Epithelial cell of esophagus (primary cell): ENCODE measurements around the gene MRPL1.
"Not testable (repeated sequence)": the region's sequence is repeated elsewhere in the genome, so short reads cannot be mapped to it uniquely, and the experiment has no call there.

Source experiments
- DNase-seq: peaks from one replicate; pipeline ENCODE4 v3.0.0; 2010; ENCODE audit warnings: low read depth
- H3K4me3 ChIP-seq: 2 replicates; pipeline ENCODE4 v1.5.1; 2011; ENCODE audit warnings: mild to moderate bottlenecking, low read length, control low read depth
- TF ChIP-seq, protein P1 (sequence below): IDR thresholded peaks from 2 replicates; pipeline ENCODE4 v1.5.1; 2011; ENCODE audit warnings: low read depth, mild to moderate bottlenecking, low read length, control low read depth, inconsistent platforms; ENCODE audit not compliant: insufficient read depth; ENCODE audit errors: missing control alignments

Gene MRPL1

DNA sequence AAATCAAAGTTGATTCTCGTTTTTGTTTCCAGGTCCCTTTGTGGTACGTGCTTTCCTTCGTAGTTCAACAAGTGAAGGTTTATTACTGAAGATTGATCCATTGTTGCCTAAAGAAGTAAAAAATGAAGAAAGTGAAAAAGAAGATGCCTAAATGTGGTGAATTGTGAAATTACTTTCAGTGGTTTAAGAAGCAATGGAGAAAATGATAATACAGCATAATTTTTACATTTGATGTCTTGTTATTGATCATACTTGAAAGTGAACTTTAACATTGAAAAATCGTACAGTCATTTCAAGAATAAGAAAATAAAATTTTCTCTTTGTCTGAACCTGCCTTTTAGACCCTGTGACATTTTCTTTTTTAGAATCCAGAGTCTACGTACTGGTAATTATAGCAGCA lies 89.8 kb downstream of the MRPL1 start:
- no peak overlapping the region for H3K4me3 ChIP-seq
- DNase-seq, result no peak
- TF ChIP-seq, protein P1, sequence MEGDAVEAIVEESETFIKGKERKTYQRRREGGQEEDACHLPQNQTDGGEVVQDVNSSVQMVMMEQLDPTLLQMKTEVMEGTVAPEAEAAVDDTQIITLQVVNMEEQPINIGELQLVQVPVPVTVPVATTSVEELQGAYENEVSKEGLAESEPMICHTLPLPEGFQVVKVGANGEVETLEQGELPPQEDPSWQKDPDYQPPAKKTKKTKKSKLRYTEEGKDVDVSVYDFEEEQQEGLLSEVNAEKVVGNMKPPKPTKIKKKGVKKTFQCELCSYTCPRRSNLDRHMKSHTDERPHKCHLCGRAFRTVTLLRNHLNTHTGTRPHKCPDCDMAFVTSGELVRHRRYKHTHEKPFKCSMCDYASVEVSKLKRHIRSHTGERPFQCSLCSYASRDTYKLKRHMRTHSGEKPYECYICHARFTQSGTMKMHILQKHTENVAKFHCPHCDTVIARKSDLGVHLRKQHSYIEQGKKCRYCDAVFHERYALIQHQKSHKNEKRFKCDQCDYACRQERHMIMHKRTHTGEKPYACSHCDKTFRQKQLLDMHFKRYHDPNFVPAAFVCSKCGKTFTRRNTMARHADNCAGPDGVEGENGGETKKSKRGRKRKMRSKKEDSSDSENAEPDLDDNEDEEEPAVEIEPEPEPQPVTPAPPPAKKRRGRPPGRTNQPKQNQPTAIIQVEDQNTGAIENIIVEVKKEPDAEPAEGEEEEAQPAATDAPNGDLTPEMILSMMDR, result no peak

DNA sequence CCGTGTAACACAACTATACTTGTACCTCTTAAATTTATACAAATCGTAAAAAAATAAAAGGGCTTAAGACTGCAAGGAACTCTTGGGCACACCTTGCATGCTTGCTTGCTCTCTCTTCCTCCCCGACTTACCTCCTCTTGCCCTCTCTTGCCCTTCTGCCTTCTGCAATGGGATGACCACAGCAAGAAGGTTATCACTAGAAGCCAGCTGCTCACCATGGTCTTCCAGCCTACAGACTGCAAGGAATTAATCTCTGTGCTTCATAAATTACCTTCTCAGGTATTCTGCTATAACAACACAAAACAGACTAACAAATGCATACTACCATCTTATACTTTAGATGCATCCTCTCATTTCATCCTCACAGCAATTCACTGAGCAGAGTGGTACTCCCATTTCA lies 92.1 kb downstream of the MRPL1 start:
- TF ChIP-seq, protein P1, result no peak
- DNase-seq, result no peak
- no peak overlapping the region for H3K4me3 ChIP-seq

DNA sequence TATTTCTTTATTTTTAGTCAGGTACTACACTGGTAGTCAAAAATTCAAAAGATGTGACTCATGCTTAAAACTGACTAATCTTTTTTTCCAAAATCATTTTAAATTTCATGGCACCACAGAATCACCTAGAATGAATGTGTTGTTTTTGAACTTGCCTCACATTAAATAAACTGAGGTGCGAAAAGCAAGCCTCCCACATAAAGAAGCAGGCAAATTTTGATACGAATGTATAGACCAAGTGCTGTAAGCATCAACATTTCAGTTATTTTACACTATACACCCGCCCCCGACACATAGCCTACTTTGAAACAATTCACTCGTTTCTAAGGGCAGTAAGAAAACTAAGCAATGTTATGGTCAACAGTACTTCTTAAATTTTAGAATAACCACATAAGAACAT lies 94.3 kb downstream of the MRPL1 start:
- TF ChIP-seq, protein P1, result no peak
- no peak for DNase-seq
- H3K4me3 ChIP-seq, result no peak overlapping the region

DNA sequence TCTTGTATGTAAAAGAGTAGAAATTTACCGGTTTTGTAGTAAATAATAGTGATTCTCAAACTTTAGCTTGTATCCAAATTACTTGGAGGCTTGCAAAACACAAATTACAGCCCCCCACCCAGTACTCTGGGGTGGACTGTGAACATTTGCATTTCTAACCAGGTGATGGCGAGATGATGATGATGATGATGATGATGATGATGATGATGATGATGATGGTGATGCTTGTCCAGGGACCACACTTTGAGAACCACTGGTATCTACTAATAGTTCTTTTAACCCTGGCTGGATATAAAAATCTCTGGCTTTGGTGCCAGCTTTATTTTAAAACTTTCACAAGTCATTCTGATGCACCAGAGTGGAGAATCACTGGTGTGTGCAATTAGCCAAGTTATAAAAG lies 96.3 kb downstream of the MRPL1 start:
- no peak overlapping the region for H3K4me3 ChIP-seq
- TF ChIP-seq, protein P1, result no peak
- DNase-seq, result no peak

DNA sequence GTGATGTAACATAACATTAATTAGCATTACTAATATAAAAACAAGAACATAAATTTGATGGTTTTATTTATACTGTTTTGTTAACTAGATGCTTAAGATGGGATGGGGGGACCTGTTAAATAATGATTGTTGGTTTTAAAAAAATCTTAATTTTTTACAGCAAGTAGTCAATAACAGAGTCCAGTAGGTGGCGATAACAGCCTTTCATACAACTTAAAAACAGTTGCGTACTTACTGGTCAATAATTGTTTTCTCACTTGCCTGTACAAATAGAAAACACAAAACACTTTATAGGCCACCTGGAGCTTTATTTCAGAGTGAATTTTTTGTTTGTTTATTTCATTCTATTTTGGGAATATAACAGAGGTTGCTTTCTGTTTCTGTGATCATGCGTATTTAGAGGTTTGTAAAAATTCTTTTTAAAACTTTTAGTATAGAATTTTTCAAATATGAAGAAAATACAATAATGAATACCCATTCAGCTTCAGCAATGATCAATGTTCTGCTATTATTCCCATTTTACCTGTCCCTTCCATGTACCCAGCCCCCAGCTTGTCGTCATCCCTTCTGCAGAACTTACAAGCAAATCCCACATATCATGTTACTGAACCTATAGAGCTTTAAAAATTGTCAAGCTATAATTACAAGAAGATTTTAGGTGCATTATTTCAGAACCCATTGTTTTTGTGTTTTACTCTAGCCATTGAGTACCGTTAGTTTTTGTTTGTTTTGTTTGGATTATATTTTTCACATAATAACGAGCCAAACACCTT lies 97.1 kb downstream of the MRPL1 start:
- peak; percentile 69 for DNase-seq
- TF ChIP-seq, protein P1, result peak; percentile 55
- no peak overlapping the region for H3K4me3 ChIP-seq

DNA sequence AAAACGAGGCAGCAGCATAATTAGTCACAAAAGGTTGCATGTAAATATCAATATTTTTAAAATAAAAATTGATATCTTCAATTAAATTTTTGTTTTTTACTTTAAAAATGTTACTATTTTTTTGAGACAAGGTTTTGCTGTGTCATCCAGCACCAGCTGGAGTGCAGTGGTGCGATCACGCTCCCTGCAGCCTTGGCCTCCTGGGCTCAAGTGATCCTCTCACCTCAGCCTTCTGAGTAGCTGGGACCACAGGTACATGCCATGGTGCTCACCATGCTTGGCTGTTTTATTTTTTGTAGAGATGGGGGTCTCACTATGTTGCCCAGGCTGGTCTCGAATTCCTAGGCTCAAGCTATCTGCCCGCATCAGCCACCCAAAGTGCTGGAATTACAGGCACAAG lies 97.7 kb downstream of the MRPL1 start:
- TF ChIP-seq, protein P1, result no peak
- no peak overlapping the region for H3K4me3 ChIP-seq
- no peak for DNase-seq

DNA sequence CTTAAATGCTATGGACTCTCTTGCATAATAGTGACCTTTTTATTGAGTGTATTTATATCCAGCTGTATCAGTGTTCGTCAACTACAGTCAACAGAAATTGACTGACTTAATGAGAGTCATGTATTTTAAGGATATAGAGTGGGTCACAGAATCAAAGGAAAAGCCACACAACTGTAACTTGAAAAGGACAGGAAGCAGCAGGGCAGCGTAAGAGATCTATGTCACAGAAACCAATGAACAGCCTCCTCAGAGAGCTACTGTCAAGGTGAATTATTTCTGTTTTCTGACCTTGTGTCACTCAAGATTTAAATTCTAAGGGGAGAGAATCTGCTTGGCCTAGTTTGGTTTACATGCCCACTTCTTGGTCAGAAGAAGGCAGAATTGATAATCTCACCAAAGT lies 100.4 kb downstream of the MRPL1 start:
- no peak overlapping the region for H3K4me3 ChIP-seq
- DNase-seq, result no peak
- TF ChIP-seq, protein P1, result no peak

DNA sequence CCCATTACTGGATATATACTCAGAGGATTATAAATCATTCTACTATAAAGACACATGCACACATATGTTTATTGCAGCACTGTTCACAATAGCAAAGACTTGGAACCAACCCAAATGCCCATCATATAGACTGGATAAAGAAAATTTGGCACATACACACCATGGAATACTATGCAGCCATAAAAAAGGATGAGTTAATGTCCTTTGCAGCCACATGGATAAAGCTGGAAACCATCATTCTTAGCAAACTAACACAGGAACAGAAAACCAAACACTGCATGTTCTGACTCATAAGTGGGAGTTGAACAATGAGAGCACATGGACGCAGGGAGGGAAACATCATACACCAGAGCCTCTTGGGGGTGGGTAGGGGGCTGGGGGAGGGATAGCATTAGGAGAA lies 111.0 kb downstream of the MRPL1 start:
- not testable (repeated sequence) for DNase-seq, H3K4me3 ChIP-seq

DNA sequence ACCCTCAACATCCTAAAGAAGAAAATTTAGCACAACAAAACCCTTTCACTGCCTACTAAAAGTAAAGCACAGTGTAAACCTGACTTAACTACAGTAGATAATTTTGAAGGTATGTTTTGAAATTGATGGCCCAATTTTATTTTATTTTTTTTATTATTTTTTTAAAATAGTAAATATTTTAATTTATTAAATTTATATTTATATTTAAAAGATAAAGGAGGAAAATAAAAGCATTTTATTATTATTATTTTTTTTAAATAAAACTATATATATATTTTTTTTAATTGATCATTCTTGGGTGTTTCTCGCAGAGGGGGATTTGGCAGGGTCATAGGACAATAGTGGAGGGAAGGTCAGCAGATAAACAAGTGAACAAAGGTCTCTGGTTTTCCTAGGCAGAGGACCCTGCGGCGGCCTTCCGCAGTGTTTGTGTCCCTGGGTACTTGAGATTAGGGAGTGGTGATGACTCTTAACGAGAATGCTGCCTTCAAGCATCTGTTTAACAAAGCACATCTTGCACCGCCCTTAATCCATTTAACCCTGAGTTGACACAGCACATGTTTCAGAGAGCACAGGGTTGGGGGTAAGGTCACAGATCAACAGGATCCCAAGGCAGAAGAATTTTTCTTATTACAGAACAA lies 120.4 kb downstream of the MRPL1 start:
- not testable (repeated sequence) for DNase-seq, H3K4me3 ChIP-seq
